ENCODE results near the gene PATJ. TPM values are rescaled to one million over a fixed set of nuclear protein-coding genes. Genes with fewer than 3 reads are reported as not detected.

The PATJ gene
- total and polyA plus RNA-seq, 7 donors: 2.0 to 49.9 (median 17.1) TPM

DNA sequence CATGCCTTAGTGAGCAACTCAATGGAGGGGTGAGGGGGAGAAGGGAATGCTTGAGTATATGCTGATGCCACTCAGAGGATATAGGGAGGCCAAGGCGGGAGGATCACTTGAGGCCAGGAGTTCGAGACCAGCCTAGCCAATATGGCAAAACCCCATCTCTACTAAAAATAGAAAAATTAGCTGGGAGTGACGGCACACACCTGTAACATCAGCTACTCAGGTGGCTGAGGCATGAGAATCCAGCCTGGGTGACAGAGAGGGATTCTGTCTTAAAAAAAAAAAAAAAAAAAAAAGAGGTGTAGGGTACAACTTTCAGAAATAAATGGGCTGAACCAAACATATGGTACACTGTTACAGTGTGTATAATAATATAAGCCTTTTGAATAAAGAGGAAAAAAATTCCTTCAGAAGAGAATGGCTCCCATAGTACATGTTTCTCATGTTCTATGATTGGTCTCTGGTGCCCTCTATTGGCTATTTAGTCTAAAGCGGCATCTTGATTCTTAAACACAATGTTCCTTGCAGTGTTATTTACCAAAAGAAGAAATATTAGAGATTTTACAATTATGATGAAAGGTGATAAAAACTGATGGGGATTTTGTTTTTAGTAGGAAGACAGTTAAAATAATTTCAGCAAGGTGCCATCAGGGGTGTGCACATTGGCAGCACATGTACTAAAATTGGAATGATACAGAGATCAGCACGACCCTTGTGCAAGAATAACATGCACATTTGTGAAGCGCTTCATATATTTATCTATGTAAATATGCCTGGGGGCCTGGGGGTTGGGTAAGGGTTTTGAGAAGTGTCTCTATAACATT lies 109.8 kb downstream of the PATJ start:
- Histone ChIP-seq H3K4me1 (peaks cover 5% of the 10 kb centered on the region), H3K36me3 (ENCODE audit: insufficient read depth in 1 of 2, low read depth in 1 of 2) (peaks cover 0 to 5% of the 10 kb centered on the region in 2 donors), H3K4me3 (no peak overlapping the region), H3K9me3 (no peaks in the 10 kb centered on the region), H3K27ac (no peak overlapping the region), H3K27me3 (ENCODE audit: insufficient read depth in 3 of 3, low read length in 2 of 3) (no peaks in the 10 kb centered on the region)
- TF ChIP-seq, protein P1, sequence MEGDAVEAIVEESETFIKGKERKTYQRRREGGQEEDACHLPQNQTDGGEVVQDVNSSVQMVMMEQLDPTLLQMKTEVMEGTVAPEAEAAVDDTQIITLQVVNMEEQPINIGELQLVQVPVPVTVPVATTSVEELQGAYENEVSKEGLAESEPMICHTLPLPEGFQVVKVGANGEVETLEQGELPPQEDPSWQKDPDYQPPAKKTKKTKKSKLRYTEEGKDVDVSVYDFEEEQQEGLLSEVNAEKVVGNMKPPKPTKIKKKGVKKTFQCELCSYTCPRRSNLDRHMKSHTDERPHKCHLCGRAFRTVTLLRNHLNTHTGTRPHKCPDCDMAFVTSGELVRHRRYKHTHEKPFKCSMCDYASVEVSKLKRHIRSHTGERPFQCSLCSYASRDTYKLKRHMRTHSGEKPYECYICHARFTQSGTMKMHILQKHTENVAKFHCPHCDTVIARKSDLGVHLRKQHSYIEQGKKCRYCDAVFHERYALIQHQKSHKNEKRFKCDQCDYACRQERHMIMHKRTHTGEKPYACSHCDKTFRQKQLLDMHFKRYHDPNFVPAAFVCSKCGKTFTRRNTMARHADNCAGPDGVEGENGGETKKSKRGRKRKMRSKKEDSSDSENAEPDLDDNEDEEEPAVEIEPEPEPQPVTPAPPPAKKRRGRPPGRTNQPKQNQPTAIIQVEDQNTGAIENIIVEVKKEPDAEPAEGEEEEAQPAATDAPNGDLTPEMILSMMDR (IDR thresholded peaks at IDR 0.05): peak; percentile 73
- DNase-seq (no peak), ATAC-seq (peak; percentile 47 to 88 (median 68))
- whole genome bisulfite sequencing, 3 donors: 63 to 68% (median 65%) methylated on average over 6 of the region's 6 CpGs
- intact Hi-C loops (cut with DNase I): loop anchor here (5.0 to 10.0 kb wide), 5 partner anchors 805 to 1877 kb away; no protein-coding TSS in a partner anchor

DNA sequence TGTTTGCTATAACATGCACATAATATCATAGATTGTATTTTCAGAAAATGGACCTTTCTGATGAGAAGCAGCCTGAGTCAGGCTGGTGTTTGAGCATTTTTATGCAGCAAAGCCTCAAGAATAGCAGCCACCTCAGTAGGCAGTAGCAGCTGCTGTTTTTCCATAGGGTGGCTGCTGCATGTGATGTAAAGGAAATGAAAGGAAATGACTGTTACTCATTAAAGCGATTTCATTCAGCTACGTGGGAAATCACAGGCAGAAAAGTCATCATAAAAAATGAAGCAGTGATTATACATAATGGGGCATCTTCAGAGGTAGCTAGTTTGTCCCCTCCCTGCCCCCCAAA lies 110.4 kb downstream of the PATJ start:
- Histone ChIP-seq H3K4me3 (no peak overlapping the region), H3K9me3 (no peaks in the 10 kb centered on the region), H3K36me3 (ENCODE audit: insufficient read depth in 1 of 2, low read depth in 1 of 2) (peaks cover 0 to 11% of the 10 kb centered on the region in 2 donors), H3K27ac (no peak overlapping the region), H3K4me1 (peaks cover 5% of the 10 kb centered on the region), H3K27me3 (ENCODE audit: insufficient read depth in 3 of 3, low read length in 2 of 3) (no peaks in the 10 kb centered on the region)
- ATAC-seq (no peak), DNase-seq (no peak)
- 69 to 87% (median 79%) methylated on average over 2 of the region's 2 CpGs for WGBS, 3 donors
- intact Hi-C loops (cut with DNase I): loop anchor here (5.0 to 10.0 kb wide), 5 partner anchors 805 to 1878 kb away; no protein-coding TSS in a partner anchor
- TF ChIP-seq, protein P1 (IDR thresholded peaks at IDR 0.05): no peak

DNA sequence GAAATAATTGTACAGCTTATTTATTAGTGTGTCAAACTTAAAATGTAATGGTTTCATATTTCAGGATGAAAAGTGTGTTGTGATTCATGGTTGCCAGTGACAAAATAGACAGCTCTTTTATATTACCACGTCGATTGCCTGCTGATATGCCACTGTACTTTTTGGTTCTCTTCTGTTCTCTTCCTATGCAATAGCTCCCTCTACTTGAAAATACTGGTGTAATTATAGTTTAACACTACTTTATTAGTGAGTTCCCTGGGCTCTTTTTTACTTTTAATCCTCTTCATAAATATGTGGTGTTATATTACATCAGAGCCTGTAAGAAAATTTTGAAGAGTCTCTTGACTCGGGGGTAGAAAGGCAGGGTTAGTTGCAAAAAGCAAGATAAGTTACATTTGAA lies 111.3 kb downstream of the PATJ start:
- H3K27ac ChIP-seq: no peak overlapping the region
- H3K4me1 ChIP-seq: peaks cover 5% of the 10 kb centered on the region
- no peak overlapping the region for H3K4me3 ChIP-seq
- TF ChIP-seq, protein P1 (IDR thresholded peaks at IDR 0.05): peak; percentile 24
- DNase-seq (no peak), ATAC-seq (peak in 1 of 4 donors; percentile 53)
- H3K27me3 ChIP-seq (ENCODE audit: insufficient read depth in 3 of 3, low read length in 2 of 3): no peaks in the 10 kb centered on the region
- 7 to 21% (median 8%) methylated on average over 3 of the region's 3 CpGs for WGBS, 3 donors
- H3K9me3 ChIP-seq: no peaks in the 10 kb centered on the region
- intact Hi-C loops (cut with DNase I): loop anchor here (5.0 to 10.0 kb wide), 5 partner anchors 806 to 1879 kb away; no protein-coding TSS in a partner anchor
- peaks cover 0 to 11% of the 10 kb centered on the region in 2 donors for H3K36me3 ChIP-seq (ENCODE audit: insufficient read depth in 1 of 2, low read depth in 1 of 2)

DNA sequence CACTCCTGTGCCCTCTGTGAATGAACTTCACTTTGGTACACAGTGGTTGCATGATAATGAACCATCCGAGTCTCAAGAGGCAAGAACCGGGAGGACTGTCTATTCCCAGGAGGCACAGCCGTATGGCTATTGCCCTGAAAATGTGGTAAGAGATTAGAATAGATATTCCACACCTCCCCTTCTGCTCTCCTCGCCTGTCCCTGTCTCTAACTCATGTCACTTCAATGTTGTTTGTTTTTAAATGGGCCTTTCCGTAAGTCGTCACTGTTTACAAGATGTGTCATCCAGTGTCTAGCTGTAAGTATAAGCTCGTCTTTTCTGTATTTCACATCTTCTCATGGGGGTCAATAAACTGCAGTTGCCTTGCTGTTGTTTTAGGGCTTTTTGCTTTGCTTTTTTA lies 122.2 kb downstream of the PATJ start:
- 74 to 89% (median 74%) methylated on average over 7 of the region's 7 CpGs for whole genome bisulfite sequencing, 3 donors
- H3K4me1 ChIP-seq: no peaks in the 10 kb centered on the region
- no peaks in the 10 kb centered on the region for H3K27me3 ChIP-seq (ENCODE audit: insufficient read depth in 3 of 3, low read length in 2 of 3)
- no peak for ATAC-seq
- TF ChIP-seq, protein P1 (IDR thresholded peaks at IDR 0.05): no peak
- H3K27ac ChIP-seq: no peak overlapping the region
- DNase-seq: no peak
- H3K4me3 ChIP-seq: no peak overlapping the region
- peaks cover 0 to 47% of the 10 kb centered on the region in 2 donors for H3K36me3 ChIP-seq (ENCODE audit: insufficient read depth in 1 of 2, low read depth in 1 of 2)
- H3K9me3 ChIP-seq: peaks cover 2% of the 10 kb centered on the region
- intact Hi-C loops (cut with DNase I): no loop called here

All from psoas muscle (tissue), 8 donors.